Measurements from ENCODE around the gene GRIN1. TPM values are rescaled to one million over a fixed set of nuclear protein-coding genes. Genes with fewer than 3 reads are reported as not detected.

GRIN1 gene
- total RNA-seq = not detected in 2 replicates

GRCh38 chr9:137138722-137139467 lies at the start of gene GRIN1:
Gene GRIN1, plus strand, starts transcription at chr9:137139154. Its CDS starts 333 bp downstream, at chr9:137139487.

GRCh38 chr9:137114613-137115393 lies 24.2 kb upstream of the GRIN1 start, which contains the start of gene DPP7:
Gene DPP7, minus strand, starts transcription at chr9:137114733. Its CDS starts 20 bp downstream, at chr9:137114713.

GRCh38 chr9:137169896-137170358 lies 31.0 kb downstream of the GRIN1 start, which contains the start of gene LRRC26:
Gene LRRC26, minus strand, starts transcription at chr9:137170051. Its CDS starts 108 bp downstream, at chr9:137169943.

GRCh38 chr9:137188490-137189296 lies 49.7 kb downstream of the GRIN1 start, which contains the start of the genes ANAPC2 and SSNA1:
Gene ANAPC2, minus strand, starts transcription at chr9:137188560. Its CDS starts 28 bp downstream, at chr9:137188532.
Gene SSNA1, plus strand, starts transcription at chr9:137188676. Its CDS starts 51 bp downstream, at chr9:137188727.

GRCh38 chr9:137200311-137201204 lies 61.6 kb downstream of the GRIN1 start, which contains the start of gene TPRN:
Gene TPRN, minus strand, starts transcription at chr9:137200741. Its CDS starts 30 bp downstream, at chr9:137200711.

GRCh38 chr9:137205126-137206069 lies 66.4 kb downstream of the GRIN1 start, which contains the start of the genes NDOR1 and TMEM203:
Gene NDOR1, plus strand, starts transcription at chr9:137205700. Its CDS starts 78 bp downstream, at chr9:137205778.
Gene TMEM203, minus strand, starts transcription at chr9:137205648. Its CDS starts 234 bp downstream, at chr9:137205414.

Other genes starting within 250 kb of the GRIN1 start
- gene FBXW5, start 194.4 kb upstream of the GRIN1 start, total RNA-seq = 121 and 137 TPM in 2 replicates
- not detected in 2 replicates for gene C8G, start 193.9 kb upstream of the GRIN1 start, total RNA-seq
- not detected in 2 replicates for gene LCN12, start 186.9 kb upstream of the GRIN1 start, total RNA-seq
- 4.5 and 15.2 TPM in 2 replicates for gene PTGDS, start 161.7 kb upstream of the GRIN1 start, total RNA-seq
- gene LCNL1, start 156.2 kb upstream of the GRIN1 start, total RNA-seq = not detected in 2 replicates
- 17.7 and 29.2 TPM in 2 replicates for gene PAXX, start 146.7 kb upstream of the GRIN1 start, total RNA-seq
- gene CLIC3, start 142.6 kb upstream of the GRIN1 start, total RNA-seq = 4.7 and 16.8 TPM in 2 replicates
- gene ABCA2, start 110.9 kb upstream of the GRIN1 start, total RNA-seq = 12.3 and 23.8 TPM in 2 replicates
- not detected in 2 replicates for gene FUT7, start 107.1 kb upstream of the GRIN1 start, total RNA-seq
- 51.2 and 71.8 TPM in 2 replicates for gene NPDC1, start 93.0 kb upstream of the GRIN1 start, total RNA-seq
- gene ENTPD2, start 85.1 kb upstream of the GRIN1 start, total RNA-seq = not detected in 2 replicates
- gene SAPCD2, start 68.6 kb upstream of the GRIN1 start, total RNA-seq = 0.18 and 2.6 TPM in 2 replicates
- gene UAP1L1, start 61.6 kb upstream of the GRIN1 start, total RNA-seq = 8.5 and 10.7 TPM in 2 replicates
- 86.1 and 101 TPM in 2 replicates for gene MAN1B1, start 52.2 kb upstream of the GRIN1 start, total RNA-seq
- 136 and 138 TPM in 2 replicates for gene DPP7, start 24.4 kb upstream of the GRIN1 start, total RNA-seq
- gene LRRC26, start 30.9 kb downstream of the GRIN1 start, total RNA-seq = not detected in 2 replicates
- gene TMEM210, start 32.9 kb downstream of the GRIN1 start, total RNA-seq = not detected in 2 replicates
- gene ANAPC2, start 49.4 kb downstream of the GRIN1 start, total RNA-seq = 13.5 and 20.3 TPM in 2 replicates
- 52.2 and 74.0 TPM in 2 replicates for gene SSNA1, start 49.5 kb downstream of the GRIN1 start, total RNA-seq
- 5.8 and 7.2 TPM in 2 replicates for gene TPRN, start 61.6 kb downstream of the GRIN1 start, total RNA-seq
- 26.7 and 38.4 TPM in 2 replicates for gene TMEM203, start 66.5 kb downstream of the GRIN1 start, total RNA-seq
- 8.3 and 9.4 TPM in 2 replicates for gene NDOR1, start 66.5 kb downstream of the GRIN1 start, total RNA-seq
- 0.16 TPM in 1 of 2 replicates, not detected in the other for gene RNF208, start 83.1 kb downstream of the GRIN1 start, total RNA-seq
- not detected in 2 replicates for gene CYSRT1, start 86.0 kb downstream of the GRIN1 start, total RNA-seq
- not detected in 2 replicates for gene RNF224, start 88.3 kb downstream of the GRIN1 start, total RNA-seq
- gene SLC34A3, start 91.7 kb downstream of the GRIN1 start, total RNA-seq = not detected in 2 replicates
- gene TUBB4B, start 102.1 kb downstream of the GRIN1 start, total RNA-seq = 223 and 269 TPM in 2 replicates
- not detected in 2 replicates for gene STPG3, start 112.1 kb downstream of the GRIN1 start, total RNA-seq
- gene NELFB, start 116.2 kb downstream of the GRIN1 start, total RNA-seq = 44.6 and 49.7 TPM in 2 replicates
- 13.0 and 15.6 TPM in 2 replicates for gene TOR4A, start 138.6 kb downstream of the GRIN1 start, total RNA-seq
- gene NRARP, start 163.1 kb downstream of the GRIN1 start, total RNA-seq = 0.18 and 1.9 TPM in 2 replicates